Activated naive CD8-positive, alpha-beta T cell treated with anti-CD3 and anti-CD28 coated beads for 36 hours (primary cell): Measurements from ENCODE around the gene SMIM11. TPM values are rescaled to one million over a fixed set of nuclear protein-coding genes. Genes with fewer than 3 reads are reported as not detected.
"Not testable (repeated sequence)": the region's sequence is repeated elsewhere in the genome, so short reads cannot be mapped to it uniquely, and the experiment has no call there.

ENCODE experiments used
- DNase-seq: peaks from one replicate; pipeline ENCODE4 v3.0.0; 2021
- H3K27ac Mint-ChIP-seq: one replicate; pipeline ENCODE4 v1.8.0; 2022; ENCODE audit warnings: mild to moderate bottlenecking, moderate library complexity, mixed read lengths
- H3K27me3 Mint-ChIP-seq: one replicate; pipeline ENCODE4 v1.8.0; 2022; ENCODE audit warnings: mild to moderate bottlenecking, mixed read lengths
- H3K36me3 Mint-ChIP-seq: one replicate; pipeline ENCODE4 v1.8.0; 2021; ENCODE audit warnings: mild to moderate bottlenecking, mixed read lengths
- H3K4me1 Mint-ChIP-seq: one replicate; pipeline ENCODE4 v1.8.0; 2021; ENCODE audit warnings: mixed read lengths
- H3K4me3 Mint-ChIP-seq: one replicate; pipeline ENCODE4 v1.8.0; 2022; ENCODE audit warnings: mild to moderate bottlenecking, moderate library complexity, mixed read lengths
- H3K9me3 Mint-ChIP-seq: one replicate; pipeline ENCODE4 v1.8.0; 2022; ENCODE audit warnings: mixed read lengths
- total RNA-seq, 2 experiments: library from RNA; stranded (reverse); gene quantifications; one replicate each; pipeline ENCODE4 v1.2.3, GENCODE V29; 2021

Gene SMIM11
- total RNA-seq, 2 experiments from 2014 or later: 24.8 to 38.9 TPM

DNA sequence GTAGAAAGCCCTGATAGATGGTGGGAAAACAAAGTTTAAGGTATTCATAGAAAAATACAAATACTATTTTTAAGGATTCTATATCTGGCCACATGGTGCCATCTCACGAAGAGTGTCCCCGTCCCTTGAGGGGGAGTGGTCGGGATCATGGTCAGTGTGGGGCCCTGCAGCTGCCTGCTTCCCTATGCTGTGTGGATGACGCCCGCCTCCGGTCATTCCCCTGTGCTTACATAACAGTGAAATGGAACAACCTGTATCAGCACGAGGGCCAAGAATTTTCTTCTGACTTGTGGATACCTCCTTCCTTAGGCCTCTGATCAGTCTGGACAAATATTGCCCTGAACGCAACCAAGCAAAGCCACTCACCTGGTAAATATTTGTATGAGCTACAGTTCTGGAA lies 52.0 kb downstream of the SMIM11 start:
- not testable (repeated sequence) for H3K4me1 Mint-ChIP-seq, H3K27ac Mint-ChIP-seq, DNase-seq, H3K36me3 Mint-ChIP-seq, H3K4me3 Mint-ChIP-seq, H3K9me3 Mint-ChIP-seq, H3K27me3 Mint-ChIP-seq

DNA sequence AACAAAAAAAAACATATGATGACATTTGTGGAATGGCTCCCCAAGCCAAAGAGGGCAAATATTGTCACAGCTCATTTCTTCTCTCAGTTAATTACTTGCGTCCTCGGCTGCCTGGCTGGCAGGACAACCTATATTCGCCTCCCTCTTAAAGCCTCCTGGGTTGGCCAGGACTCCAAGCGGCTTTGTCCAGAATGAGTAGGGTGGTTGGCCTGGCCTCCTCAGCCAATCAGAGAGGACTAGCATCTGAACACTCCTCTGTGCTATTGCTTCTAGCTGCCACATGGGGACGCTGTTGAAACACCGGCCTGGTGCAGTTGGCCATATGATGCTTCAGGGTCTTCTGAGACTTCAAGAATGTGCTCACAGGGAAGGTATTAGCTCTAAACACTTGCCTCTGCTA lies 53.1 kb downstream of the SMIM11 start:
- DNase-seq, H3K9me3 Mint-ChIP-seq, H3K36me3 Mint-ChIP-seq, H3K27ac Mint-ChIP-seq, H3K27me3 Mint-ChIP-seq, H3K4me3 Mint-ChIP-seq, H3K4me1 Mint-ChIP-seq: not testable (repeated sequence)

DNA sequence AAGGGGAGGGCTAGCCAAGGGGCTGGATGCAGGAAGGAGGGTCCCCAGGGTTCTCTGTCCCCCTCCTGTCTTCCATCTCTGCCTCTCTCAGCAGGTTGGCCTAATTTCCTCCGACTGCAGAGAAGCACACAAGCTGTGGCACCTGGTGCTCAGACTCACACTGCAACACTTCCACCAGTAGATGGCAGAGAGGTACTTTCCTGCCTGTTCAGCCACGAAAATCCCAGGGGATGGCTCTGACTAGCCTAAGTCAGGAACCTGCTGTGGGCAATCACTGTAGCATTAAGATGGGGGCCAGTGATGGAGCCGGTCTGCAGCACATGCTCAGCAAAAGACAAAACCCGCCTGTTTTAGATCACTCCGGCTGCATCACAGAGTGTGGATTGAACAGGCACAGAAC lies 54.4 kb downstream of the SMIM11 start:
- H3K27ac Mint-ChIP-seq, DNase-seq, H3K4me3 Mint-ChIP-seq, H3K36me3 Mint-ChIP-seq, H3K4me1 Mint-ChIP-seq, H3K27me3 Mint-ChIP-seq, H3K9me3 Mint-ChIP-seq: not testable (repeated sequence)

Other genes starting within 250 kb of the SMIM11 start
- not detected for gene KCNE2, start 11.5 kb upstream of the SMIM11 start, total RNA-seq
- gene SMIM34, start 48.4 kb downstream of the SMIM11 start, total RNA-seq: not detected
- under 1 TPM in 1 of 2 experiments, not detected in 1; 0.14 TPM for gene KCNE1, start 136.7 kb downstream of the SMIM11 start, total RNA-seq
- gene RCAN1, start 239.6 kb downstream of the SMIM11 start, total RNA-seq: 10 to 100 TPM; 11.5 to 13.2 TPM